SK-N-MC (cell line): ENCODE data around the gene VPS35L.

ENCODE experiments used
- DNase-seq: peaks from one replicate; pipeline ENCODE4 v3.0.0-alpha.2; 2011; ENCODE audit warnings: low read depth, low spot score
- H3K27ac ChIP-seq: fragments of 200-600 bp; sonication (generic); 2 replicates; pipeline ENCODE4 v1.5.1; 2016; ENCODE audit warnings: mixed run types
- H3K36me3 ChIP-seq: fragments of 200-600 bp; sonication (generic); 2 replicates; pipeline ENCODE4 v1.6.1; 2017; ENCODE audit warnings: antibody characterized with exemption, low read length, mixed read lengths; ENCODE audit not compliant: insufficient read depth
- H3K4me3 ChIP-seq: fragments of 200-600 bp; sonication (generic); 2 replicates; pipeline ENCODE4 v1.5.1; 2016
- H3K9ac ChIP-seq: fragments of 200-600 bp; sonication (generic); 2 replicates; pipeline ENCODE4 v1.8.0; 2017; ENCODE audit warnings: mixed run types, mixed read lengths; ENCODE audit not compliant: insufficient read length
- H3K9me3 ChIP-seq: fragments of 200-600 bp; sonication (generic); 2 replicates; pipeline ENCODE4 v1.6.1; 2017; ENCODE audit warnings: low read depth, mild to moderate bottlenecking, antibody characterized with exemption, low read length, moderate library complexity, mixed read lengths
- EZH2 ChIP-seq: fragments of 200-600 bp; sonication (generic); IDR thresholded peaks from one replicate; pipeline ENCODE4 v1.6.1; 2017; ENCODE audit warnings: antibody characterized with exemption
- FOXP2 ChIP-seq: optimal IDR thresholded peaks from 2 replicates; pipeline ENCODE3; 2011; ENCODE audit warnings: mild to moderate bottlenecking, moderate library complexity; ENCODE audit not compliant: insufficient read depth; ENCODE audit errors: extremely low read length, control extremely low read depth
- POLR2AphosphoS5 ChIP-seq: IDR thresholded peaks from 2 replicates; pipeline ENCODE4 v1.6.1; 2012; ENCODE audit warnings: mild to moderate bottlenecking, low read depth, low read length, borderline replicate concordance

The VPS35L gene

GRCh38 chr16:19703172-19703889 lies 147.8 kb downstream of the VPS35L start:
- H3K36me3 ChIP-seq, result peaks cover 55% of the 10 kb centered on the region
- H3K4me3 ChIP-seq, result no peak overlapping the region
- H3K27ac ChIP-seq, result no peak overlapping the region
- no peak for DNase-seq
- no peak overlapping the region for H3K9ac ChIP-seq
- no peak for TF ChIP-seq EZH2
- TF ChIP-seq POLR2AphosphoS5, result no peak
- no peak for TF ChIP-seq FOXP2
- H3K9me3 ChIP-seq, result no peaks in the 10 kb centered on the region

- Histone ChIP-seq H3K9me3 (no peaks in the 10 kb centered on the region), H3K27ac (no peak overlapping the region), H3K9ac (no peak overlapping the region), H3K36me3 (peaks cover 59% of the 10 kb centered on the region), H3K4me3 (no peak overlapping the region)
- TF ChIP-seq EZH2 (no peak), FOXP2 (no peak), POLR2AphosphoS5 (no peak)
- no peak for DNase-seq
Measured at GRCh38 chr16:19704321-19705145, 149.0 kb downstream of the VPS35L start.

- Histone ChIP-seq H3K36me3 (peaks cover 65% of the 10 kb centered on the region), H3K4me3 (no peak overlapping the region), H3K27ac (no peak overlapping the region), H3K9ac (no peak overlapping the region), H3K9me3 (no peaks in the 10 kb centered on the region)
- no peak for DNase-seq
- no peak for TF ChIP-seq POLR2AphosphoS5
Measured at GRCh38 chr16:19705146-19705501, 149.6 kb downstream of the VPS35L start.

GRCh38 chr16:19705843-19706242 lies 150.3 kb downstream of the VPS35L start:
- Histone ChIP-seq H3K4me3 (no peak overlapping the region), H3K27ac (no peak overlapping the region), H3K9me3 (no peaks in the 10 kb centered on the region), H3K36me3 (peaks cover 71% of the 10 kb centered on the region), H3K9ac (no peak overlapping the region)
- TF ChIP-seq EZH2 (no peak), FOXP2 (no peak), POLR2AphosphoS5 (no peak)
- no peak for DNase-seq

- H3K4me3 ChIP-seq, result no peak overlapping the region
- no peaks in the 10 kb centered on the region for H3K9me3 ChIP-seq
- no peak overlapping the region for H3K9ac ChIP-seq
- no peak for DNase-seq
- no peak for TF ChIP-seq POLR2AphosphoS5
- TF ChIP-seq FOXP2, result no peak
- no peak for TF ChIP-seq EZH2
- H3K36me3 ChIP-seq, result peaks cover 81% of the 10 kb centered on the region
- no peak overlapping the region for H3K27ac ChIP-seq
Measured at GRCh38 chr16:19706846-19707245, 151.3 kb downstream of the VPS35L start.

GRCh38 chr16:19707569-19708295 lies 152.2 kb downstream of the VPS35L start:
- H3K9ac ChIP-seq, result no peak overlapping the region
- no peak for DNase-seq
- TF ChIP-seq POLR2AphosphoS5 (no peak), EZH2 (no peak), FOXP2 (no peak)
- peaks cover 84% of the 10 kb centered on the region for H3K36me3 ChIP-seq
- no peak overlapping the region for H3K4me3 ChIP-seq
- H3K27ac ChIP-seq, result no peak overlapping the region
- no peaks in the 10 kb centered on the region for H3K9me3 ChIP-seq

- no peak overlapping the region for H3K4me3 ChIP-seq
- peaks cover 80% of the 10 kb centered on the region for H3K36me3 ChIP-seq
- no peaks in the 10 kb centered on the region for H3K9me3 ChIP-seq
- H3K27ac ChIP-seq, result no peak overlapping the region
- H3K9ac ChIP-seq, result no peak overlapping the region
- DNase-seq, result no peak
- TF ChIP-seq FOXP2, result no peak
- TF ChIP-seq POLR2AphosphoS5, result no peak
- no peak for TF ChIP-seq EZH2
Measured at GRCh38 chr16:19708296-19709205, 153.0 kb downstream of the VPS35L start.
